Lower leg skin (tissue), 3 donors: ENCODE data around the gene POLR2L.

Experiments
- CTCF ChIP-seq, 3 donors: fragments of 450-650 bp; IDR thresholded peaks; one replicate each; pipeline ENCODE4 v1.5.1; 2016; ENCODE audit warnings: antibody characterized with exemption in 3 of 3, mild to moderate bottlenecking in 3 of 3, moderate library complexity in 2 of 3
- POLR2A ChIP-seq, 2 donors: fragments of 450-650 bp; IDR thresholded peaks; one replicate each; pipeline ENCODE4 v1.6.1; 2016 to 2017; ENCODE audit warnings: antibody characterized with exemption in 2 of 2, mild to moderate bottlenecking in 1 of 2, moderate library complexity in 1 of 2

DNA sequence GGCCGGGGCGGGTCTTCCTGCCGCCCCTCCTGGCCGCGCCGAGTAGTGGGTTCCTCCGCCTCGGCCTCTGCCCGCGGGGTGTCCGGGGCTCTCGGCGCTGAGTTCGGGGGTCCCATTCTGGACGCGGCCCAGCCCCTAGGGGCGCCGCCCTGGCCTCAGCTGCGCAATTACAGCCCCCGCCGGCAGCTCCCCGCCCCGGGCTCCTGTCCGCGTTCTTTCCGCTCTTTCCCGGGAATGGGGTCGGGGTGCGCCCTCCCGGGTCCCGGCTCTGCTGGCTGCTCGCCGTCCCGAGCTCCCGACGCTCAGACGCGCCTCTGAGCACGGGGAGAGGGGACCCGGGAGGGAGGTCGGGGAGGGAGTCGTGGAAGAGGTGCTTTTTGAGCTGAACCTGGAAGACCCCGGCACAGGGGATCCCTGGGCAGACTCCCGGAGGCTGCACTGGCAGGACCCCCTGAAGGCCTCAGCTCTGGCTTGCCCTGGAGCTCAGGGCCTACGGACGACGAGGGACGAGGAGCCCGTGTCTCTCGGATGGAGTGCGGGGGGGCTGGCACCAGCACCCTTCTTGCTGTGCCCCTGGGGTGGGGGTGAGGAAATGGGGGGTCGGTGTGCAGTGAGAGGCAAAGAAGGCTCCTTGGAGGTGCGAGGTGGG is 881 bp upstream of the POLR2L start:
- TF ChIP-seq CTCF (IDR thresholded peaks at IDR 0.05) (no peak), POLR2A (IDR thresholded peaks at IDR 0.05) (no peak)
